Epithelial cell of esophagus (primary cell): ENCODE data around the gene BICD2.
"Not testable (repeated sequence)": the region's sequence is repeated elsewhere in the genome, so short reads cannot be mapped to it uniquely, and the experiment has no call there.

Experiments
- DNase-seq: peaks from one replicate; pipeline ENCODE4 v3.0.0; 2010; ENCODE audit warnings: low read depth
- H3K4me3 ChIP-seq: 2 replicates; pipeline ENCODE4 v1.5.1; 2011; ENCODE audit warnings: mild to moderate bottlenecking, low read length, control low read depth
- CTCF ChIP-seq: IDR thresholded peaks from 2 replicates; pipeline ENCODE4 v1.5.1; 2011; ENCODE audit warnings: low read depth, mild to moderate bottlenecking, low read length, control low read depth, inconsistent platforms; ENCODE audit not compliant: insufficient read depth; ENCODE audit errors: missing control alignments

Gene BICD2

DNA sequence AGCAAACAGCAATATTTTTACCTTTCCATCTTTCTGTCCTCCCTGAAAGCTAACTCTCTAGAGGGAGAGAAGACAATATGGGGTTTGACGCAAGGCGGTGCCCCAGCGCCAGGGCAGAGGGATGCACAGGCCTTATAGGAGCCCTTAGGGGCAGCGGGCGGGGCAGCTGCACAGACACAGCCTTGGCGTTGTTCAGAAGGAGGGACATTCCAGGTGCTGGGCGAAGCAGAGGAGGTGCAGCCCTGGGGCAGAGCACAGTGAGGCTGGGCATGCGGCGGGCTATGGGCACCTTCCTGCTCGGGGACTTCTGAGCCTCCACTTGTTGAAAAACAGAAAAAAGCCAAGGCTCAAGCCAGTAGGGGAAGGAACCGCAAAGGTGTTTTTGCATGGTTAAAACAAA, 33.7 kb upstream of the BICD2 start:
- no peak for DNase-seq
- TF ChIP-seq CTCF: no peak
- no peak overlapping the region for H3K4me3 ChIP-seq

GRCh38 chr9:92796337-92796804, 31.7 kb upstream of the BICD2 start:
- DNase-seq, H3K4me3 ChIP-seq: not testable (repeated sequence)

- H3K4me3 ChIP-seq: no peak overlapping the region
- DNase-seq: no peak
- no peak for TF ChIP-seq CTCF
Observed at GRCh38 chr9:92795598-92796336, 31.1 kb upstream of the BICD2 start.

- TF ChIP-seq CTCF: no peak
- no peak overlapping the region for H3K4me3 ChIP-seq
- peak; percentile 26 for DNase-seq
Observed at GRCh38 chr9:92795000-92795399, 30.4 kb upstream of the BICD2 start.

DNA sequence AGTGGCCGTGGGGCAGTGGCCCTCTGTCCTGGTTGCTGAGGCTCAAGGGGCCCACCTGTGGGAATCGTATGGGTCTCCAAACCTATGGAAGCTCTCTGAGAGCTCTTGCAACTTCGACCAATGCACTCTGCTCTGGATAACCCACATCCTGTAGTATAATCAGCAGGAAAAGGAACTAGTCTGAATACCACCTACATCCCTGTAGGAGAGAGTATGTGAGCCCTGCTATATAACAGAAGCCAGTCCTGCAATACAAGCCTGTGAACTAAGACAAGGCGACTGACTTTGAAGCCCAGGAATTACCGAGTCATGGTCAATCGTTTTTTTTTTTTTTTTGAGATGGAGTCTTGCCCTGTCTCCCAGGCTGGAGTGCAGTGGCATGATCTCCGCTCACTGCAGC, 29.8 kb upstream of the BICD2 start:
- H3K4me3 ChIP-seq: no peak overlapping the region
- TF ChIP-seq CTCF: no peak
- DNase-seq: no peak

DNA sequence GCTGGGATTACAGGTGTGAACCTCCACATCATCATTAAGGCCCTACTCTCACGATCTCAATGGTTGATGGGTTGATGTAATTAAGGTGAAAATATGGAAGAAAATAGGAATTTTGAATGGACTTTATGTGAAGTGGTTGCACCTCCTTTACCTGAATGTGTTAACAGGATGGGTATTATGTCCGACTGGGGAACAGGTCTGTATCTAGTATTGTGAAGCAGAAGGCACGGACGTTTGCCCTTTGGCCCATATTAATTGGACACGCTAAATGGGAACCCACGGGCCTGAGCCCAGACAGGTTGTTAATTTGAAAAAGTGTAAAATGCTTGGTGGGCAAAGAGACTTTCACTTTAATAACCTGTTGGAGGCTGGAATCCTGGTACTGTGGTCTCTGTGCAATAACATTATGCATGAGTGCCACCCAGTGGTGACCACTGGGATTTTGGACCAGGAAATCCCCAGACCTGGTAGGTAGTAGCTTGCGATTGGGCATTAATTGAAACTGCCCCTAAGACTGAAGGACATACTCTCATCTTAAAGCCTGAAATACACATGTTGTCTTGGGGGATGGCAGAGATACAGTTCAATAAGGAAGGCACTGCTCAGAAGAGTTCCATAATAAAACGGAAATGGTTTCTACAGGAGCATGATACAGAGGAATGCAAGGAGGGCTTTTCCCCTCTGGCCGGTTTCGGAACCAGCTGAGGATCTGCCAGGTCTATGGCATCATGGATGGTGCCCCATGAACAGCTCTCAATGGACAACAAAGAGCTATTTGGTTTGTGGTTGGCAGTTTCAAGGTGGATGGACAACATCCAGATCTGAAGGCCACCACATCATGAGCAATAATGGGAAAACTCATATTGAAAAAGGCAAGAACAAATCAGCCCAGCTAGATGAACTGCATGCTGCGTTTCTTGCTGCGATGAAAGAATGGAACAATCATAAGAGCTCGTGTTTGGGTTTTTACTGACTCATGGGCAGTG, 26.2 kb upstream of the BICD2 start:
- H3K4me3 ChIP-seq: no peak overlapping the region
- DNase-seq: peak; percentile 84

More for the DNA sequence above, 26.2 kb upstream of the BICD2 start:
- TF ChIP-seq CTCF: peak; percentile 81
